Mucosa of descending colon (tissue), 3 donors: ENCODE data around the gene EIF3M. TPM values are rescaled to one million over a fixed set of nuclear protein-coding genes. Genes with fewer than 3 reads are reported as not detected.
"Not testable (repeated sequence)": the region's sequence is repeated elsewhere in the genome, so short reads cannot be mapped to it uniquely, and the experiment has no call there.

ENCODE experiments used
- ATAC-seq: fragments of 200-7000 bp; cut with Tn5 transposase; one replicate; pipeline ENCODE4 v1.9.1; 2020; ENCODE audit warnings: mild to moderate bottlenecking, moderate library complexity
- DNase-seq, 3 donors: peaks; one replicate each; pipeline ENCODE4 v3.0.0-alpha.2; 2020
- H3K36me3 ChIP-seq: fragments of 200-600 bp; one replicate; pipeline ENCODE4 v1.8.0; 2021; ENCODE audit warnings: low read depth, mild to moderate bottlenecking
- H3K4me1 ChIP-seq: fragments of 200-600 bp; one replicate; pipeline ENCODE4 v1.8.0; 2021; ENCODE audit warnings: low read depth, mild to moderate bottlenecking
- H3K4me3 ChIP-seq: fragments of 200-600 bp; one replicate; pipeline ENCODE4 v1.8.0; 2021; ENCODE audit warnings: mild to moderate bottlenecking
- H3K9me3 ChIP-seq: fragments of 200-600 bp; one replicate; pipeline ENCODE4 v1.8.0; 2021; ENCODE audit warnings: mild to moderate bottlenecking
- intact Hi-C, 2 donors: fragments of 100-400 bp; cut with DNase I in 1 of 2; cut with micrococcal nuclease in 1 of 2; formaldehyde crosslinking; loops; one replicate each; pipeline versions ENCODE4 v1.11.0 to v1.11.1; 2022; cut with DNase I, micrococcal nuclease
- total RNA-seq, 3 donors: library from RNA; stranded (reverse); fragmentation: NEBNext Ultra II Directional in 2 of 3; extraction: Animal tissue kit (Norgen Biotek cat#: 25700) in 2 of 3; gene quantifications; one replicate each; pipeline versions ENCODE4 v1.2.1 to v1.2.4, GENCODE V29; 2021 to 2023
- TF ChIP-seq, protein P1 (sequence below): fragments of 200-600 bp; IDR thresholded peaks from one replicate; pipeline ENCODE4 v1.8.0; 2022; ENCODE audit warnings: antibody characterized with exemption, mild to moderate bottlenecking
- donor health status: DM: no; HTN: no; CAD: no; lungs with moderate emphysema.
- donor health status: DM: no; HTN: no; CAD: no.
- donor health status: DM: no; HTN: yes; CAD: no.

Gene EIF3M
- total RNA-seq, 3 donors from 2014 or later: 132 to 167 (median 162) TPM

DNA sequence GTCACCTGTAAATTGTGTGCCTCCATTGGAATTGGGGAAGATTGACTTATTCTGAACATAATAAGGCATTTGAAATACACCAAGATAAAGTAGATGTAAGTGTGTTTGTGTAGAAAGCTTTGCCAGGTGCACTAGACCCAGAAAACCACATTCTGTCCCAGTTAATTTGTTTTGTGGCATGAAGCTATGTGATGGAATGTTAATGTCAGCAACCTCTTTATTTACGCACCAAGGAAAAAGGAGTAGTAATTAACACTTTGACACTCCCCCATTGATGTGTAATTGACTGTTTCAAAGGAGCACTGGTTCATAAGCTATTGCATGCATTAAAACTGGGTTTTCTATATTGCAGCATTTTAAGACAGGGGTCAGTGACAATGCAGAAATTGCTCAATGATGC lies 14.3 kb downstream of the EIF3M start:
- no peaks in the 10 kb centered on the region for H3K9me3 ChIP-seq
- H3K36me3 ChIP-seq: no peaks in the 10 kb centered on the region
- TF ChIP-seq, protein P1, sequence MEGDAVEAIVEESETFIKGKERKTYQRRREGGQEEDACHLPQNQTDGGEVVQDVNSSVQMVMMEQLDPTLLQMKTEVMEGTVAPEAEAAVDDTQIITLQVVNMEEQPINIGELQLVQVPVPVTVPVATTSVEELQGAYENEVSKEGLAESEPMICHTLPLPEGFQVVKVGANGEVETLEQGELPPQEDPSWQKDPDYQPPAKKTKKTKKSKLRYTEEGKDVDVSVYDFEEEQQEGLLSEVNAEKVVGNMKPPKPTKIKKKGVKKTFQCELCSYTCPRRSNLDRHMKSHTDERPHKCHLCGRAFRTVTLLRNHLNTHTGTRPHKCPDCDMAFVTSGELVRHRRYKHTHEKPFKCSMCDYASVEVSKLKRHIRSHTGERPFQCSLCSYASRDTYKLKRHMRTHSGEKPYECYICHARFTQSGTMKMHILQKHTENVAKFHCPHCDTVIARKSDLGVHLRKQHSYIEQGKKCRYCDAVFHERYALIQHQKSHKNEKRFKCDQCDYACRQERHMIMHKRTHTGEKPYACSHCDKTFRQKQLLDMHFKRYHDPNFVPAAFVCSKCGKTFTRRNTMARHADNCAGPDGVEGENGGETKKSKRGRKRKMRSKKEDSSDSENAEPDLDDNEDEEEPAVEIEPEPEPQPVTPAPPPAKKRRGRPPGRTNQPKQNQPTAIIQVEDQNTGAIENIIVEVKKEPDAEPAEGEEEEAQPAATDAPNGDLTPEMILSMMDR: no peak
- H3K4me3 ChIP-seq: no peak overlapping the region
- intact Hi-C loops: no loop called here
- H3K4me1 ChIP-seq: no peaks in the 10 kb centered on the region
- ATAC-seq (no peak), DNase-seq (no peak)

DNA sequence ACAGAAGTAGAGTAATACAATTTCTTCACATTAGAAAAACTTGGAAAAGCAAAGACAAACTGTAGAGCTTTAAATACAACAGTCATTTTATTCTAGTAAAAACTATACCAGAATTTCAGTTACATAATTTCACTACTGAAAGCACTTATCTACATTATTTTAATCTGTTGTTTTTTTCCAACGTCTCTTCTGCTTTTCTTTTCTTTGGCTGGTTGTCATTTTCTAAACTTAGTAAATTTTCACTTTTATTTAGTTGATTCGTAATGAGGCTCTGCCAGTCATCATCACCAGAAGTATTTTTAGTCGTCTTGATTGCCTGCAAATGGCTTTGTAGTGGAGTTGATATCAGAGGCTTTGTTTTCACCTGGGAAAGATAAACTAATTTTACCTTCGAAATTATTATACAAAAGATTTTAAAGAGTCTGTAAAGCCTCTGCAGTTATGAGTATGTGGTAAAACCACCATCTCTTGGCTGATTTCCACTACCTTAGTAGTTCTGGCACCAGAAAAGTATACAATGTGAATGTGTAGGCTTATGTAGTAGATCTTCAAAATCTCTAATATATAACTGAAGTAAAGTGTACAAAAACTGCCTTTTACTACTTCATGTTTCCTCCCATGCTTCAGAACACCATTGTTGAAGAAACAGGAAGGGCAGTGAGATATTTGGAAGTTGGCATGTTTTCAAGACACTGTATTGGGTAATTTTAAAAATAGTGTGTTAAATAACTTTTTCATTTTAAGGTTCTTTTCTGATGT lies 19.2 kb downstream of the EIF3M start:
- H3K9me3 ChIP-seq: no peaks in the 10 kb centered on the region
- TF ChIP-seq, protein P1: no peak
- no peaks in the 10 kb centered on the region for H3K4me1 ChIP-seq
- H3K36me3 ChIP-seq: no peaks in the 10 kb centered on the region
- intact Hi-C loops: no loop called here
- DNase-seq (no peak), ATAC-seq (no peak)
- no peak overlapping the region for H3K4me3 ChIP-seq

DNA sequence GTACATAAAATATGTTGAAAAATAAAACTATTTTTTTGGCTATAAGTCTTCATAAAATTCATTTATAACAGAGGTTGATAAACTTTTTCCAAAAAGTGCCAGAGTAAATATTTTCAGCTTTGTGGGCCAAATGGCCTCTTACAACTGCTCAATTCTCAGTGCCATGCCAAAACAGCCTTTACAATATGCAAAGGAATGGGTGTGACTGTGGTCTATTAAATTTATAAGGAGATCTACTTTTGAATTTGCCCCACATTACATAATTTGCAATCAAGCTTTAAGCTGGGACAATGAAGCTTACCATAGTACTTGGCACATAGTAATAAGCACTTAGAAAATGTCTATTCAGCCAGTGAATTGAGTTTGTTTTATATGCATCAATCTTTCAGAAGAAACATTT lies 22.6 kb downstream of the EIF3M start:
- TF ChIP-seq, protein P1: no peak
- intact Hi-C loops: no loop called here
- DNase-seq: no peak
- Histone ChIP-seq H3K9me3 (no peaks in the 10 kb centered on the region), H3K4me3 (no peak overlapping the region), H3K4me1 (no peaks in the 10 kb centered on the region), H3K36me3 (no peaks in the 10 kb centered on the region)
- no peak for ATAC-seq

DNA sequence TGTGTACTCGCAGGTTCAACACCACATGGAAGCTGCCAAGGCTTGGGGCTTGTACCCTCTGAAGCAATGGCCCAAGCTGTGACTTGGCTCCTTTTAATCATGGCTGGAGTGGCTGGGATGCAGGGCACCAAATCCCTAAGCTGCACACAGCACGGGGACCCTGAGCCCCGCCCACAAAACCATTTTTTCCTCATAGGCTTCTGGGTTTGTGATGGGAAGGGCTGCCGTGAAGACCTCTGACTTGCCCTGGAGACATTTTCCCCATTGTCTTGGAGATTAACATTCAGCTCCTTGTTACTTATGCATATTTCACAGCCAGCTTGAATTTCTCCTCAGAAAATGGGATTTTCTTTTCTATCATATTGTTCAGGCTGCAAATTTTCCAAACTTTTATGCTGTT lies 25.2 kb downstream of the EIF3M start:
- intact Hi-C loops, ATAC-seq, H3K4me3 ChIP-seq, H3K9me3 ChIP-seq, H3K36me3 ChIP-seq, H3K4me1 ChIP-seq, DNase-seq: not testable (repeated sequence)

DNA sequence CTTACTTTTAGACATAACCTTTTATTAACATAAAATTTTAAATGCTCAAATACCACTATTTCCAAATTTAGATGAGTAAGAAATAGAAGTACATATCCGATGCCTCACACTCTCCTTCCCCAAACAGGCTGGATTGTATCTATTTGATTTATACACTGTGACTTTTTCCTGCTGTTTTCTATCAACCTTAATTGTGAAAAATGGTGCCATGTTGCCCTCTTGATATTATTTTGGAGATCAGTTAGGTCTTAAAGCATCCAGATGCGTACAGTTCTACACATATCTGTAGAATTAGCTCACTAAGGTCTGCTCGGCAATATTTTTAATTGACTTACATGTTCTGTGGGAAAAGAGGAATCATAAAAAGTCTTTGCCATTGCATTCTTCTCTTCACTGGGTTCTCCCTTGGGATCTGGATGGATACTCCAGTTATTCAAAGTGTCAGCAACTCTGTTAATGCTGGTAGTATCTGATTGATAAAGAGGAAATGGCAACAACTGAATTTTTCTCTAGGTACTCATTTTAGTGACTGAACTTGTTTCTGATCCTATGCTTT lies 27.2 kb downstream of the EIF3M start:
- H3K4me3 ChIP-seq: no peak overlapping the region
- H3K9me3 ChIP-seq: no peaks in the 10 kb centered on the region
- no peaks in the 10 kb centered on the region for H3K4me1 ChIP-seq
- TF ChIP-seq, protein P1: no peak
- DNase-seq: no peak
- no peak for ATAC-seq
- no peaks in the 10 kb centered on the region for H3K36me3 ChIP-seq
- intact Hi-C loops: no loop called here

DNA sequence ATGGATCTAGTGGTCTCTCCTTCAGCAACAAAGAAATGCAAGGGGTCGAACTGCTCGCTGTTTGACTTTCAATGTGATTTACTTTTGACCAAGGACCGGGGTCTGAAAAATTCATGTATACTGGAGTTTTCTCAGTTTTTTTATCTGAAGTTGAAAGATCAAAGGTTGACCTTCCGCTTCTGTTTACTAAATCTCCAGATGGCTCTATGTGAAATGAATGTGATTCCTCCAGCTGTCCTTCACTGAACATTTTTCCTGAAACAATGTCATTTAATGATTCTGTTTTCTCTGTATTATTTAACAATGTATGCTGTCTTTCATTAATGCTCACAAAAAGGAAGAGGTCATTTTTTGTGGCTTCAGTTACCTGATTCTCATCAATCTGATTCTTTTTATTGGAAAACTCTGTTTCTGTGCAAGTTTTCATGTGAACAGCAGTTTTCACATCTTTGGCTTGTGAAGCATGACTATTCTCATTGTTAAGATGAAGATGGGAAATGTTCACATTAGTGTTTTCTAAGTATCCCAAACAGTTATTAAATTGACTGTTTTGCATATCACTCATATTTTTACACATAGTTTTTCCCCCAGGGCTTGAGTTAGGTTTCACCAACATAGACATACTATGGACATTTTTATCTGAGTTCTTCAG lies 30.0 kb downstream of the EIF3M start:
- no peak overlapping the region for H3K4me3 ChIP-seq
- TF ChIP-seq, protein P1: no peak
- no peaks in the 10 kb centered on the region for H3K4me1 ChIP-seq
- no peaks in the 10 kb centered on the region for H3K36me3 ChIP-seq
- no peak for DNase-seq
- ATAC-seq: no peak
- intact Hi-C loops: no loop called here
- no peaks in the 10 kb centered on the region for H3K9me3 ChIP-seq
